Heart left ventricle (tissue), 13 donors: ENCODE results near the gene IFNGR2.

Source experiments
- POLR2A ChIP-seq, 2 donors: fragments of 450-650 bp; IDR thresholded peaks; one replicate each; pipeline ENCODE4 v1.6.1; 2017; ENCODE audit warnings: antibody characterized with exemption in 2 of 2, mild to moderate bottlenecking in 2 of 2, moderate library complexity in 2 of 2
- TF ChIP-seq, protein P1 (sequence below), 12 donors: fragments of 200-600 bp; sonication (generic) in 4 of 12; IDR thresholded peaks; one replicate each; pipeline versions ENCODE4 v1.5.0 to v1.8.0; 2018 to 2022; ENCODE audit warnings: antibody characterized with exemption in 12 of 12, mild to moderate bottlenecking in 5 of 12
- donor health status: ischemic (EF 13 %, LVEDD 7.1; RV severe dilation, severe dysfunction).
- donor health status: DM: no; HTN: yes; CAD: no.
- donor health status: DM: no; HTN: no; CAD: no.
- donor health status: ischemic (EF 25% LVEDD 6.9; RV normal size, moderate dysfunction).
- donor health status: ischemic (EF 25% LVEDD 5.7; RV mildly dilated, moderate dysfunction).
- donor health status: ischemic (EF 35%, LVEDD 5.7; RV mildly dilated, moderate dysfunction).
- donor health status: nonischemic (EF 11% LVEDD 7.7; RV severe dilation, severe dysfunction).
- donor health status: DM: yes; HTN: yes; CAD: no.
- donor health status: PGD.
- donor health status: ischemic (EF 29% LVEDD 5.4; RV normal size, mild dysfunction).
- donor health status: nonischemic (EF 23%, LVEDD 6.1; RV moderate dilation, normal function).

DNA sequence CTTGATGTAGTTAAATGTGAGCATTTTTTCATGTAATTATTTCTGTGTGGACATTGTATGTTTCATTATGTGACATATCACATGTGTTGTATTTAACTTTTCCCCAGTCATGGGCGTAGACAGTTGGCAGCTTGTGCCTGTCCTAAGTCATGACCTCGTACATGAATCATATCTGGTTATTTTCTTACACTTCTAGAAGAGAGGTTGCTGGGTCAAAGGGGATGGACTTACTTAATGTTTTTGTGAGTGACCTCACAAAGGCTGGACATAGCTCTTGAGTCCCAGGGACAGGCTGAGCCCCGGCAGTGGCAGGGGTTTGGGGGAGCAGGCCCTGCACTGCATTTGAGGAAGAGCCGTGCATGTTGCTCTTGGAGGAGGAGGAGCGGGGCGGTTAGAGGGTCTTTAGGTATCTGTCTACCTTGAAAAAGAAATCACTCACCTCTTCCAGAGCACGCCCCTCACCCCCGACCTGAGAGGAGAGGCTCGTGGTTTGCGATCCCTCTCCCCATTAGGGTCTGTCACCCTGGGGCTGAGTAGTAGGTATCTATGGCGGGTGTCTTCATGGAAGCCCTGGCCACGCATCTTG is 16.4 kb downstream of the IFNGR2 start:
- TF ChIP-seq POLR2A (IDR thresholded peaks at IDR 0.05), result no peak
- TF ChIP-seq, protein P1, sequence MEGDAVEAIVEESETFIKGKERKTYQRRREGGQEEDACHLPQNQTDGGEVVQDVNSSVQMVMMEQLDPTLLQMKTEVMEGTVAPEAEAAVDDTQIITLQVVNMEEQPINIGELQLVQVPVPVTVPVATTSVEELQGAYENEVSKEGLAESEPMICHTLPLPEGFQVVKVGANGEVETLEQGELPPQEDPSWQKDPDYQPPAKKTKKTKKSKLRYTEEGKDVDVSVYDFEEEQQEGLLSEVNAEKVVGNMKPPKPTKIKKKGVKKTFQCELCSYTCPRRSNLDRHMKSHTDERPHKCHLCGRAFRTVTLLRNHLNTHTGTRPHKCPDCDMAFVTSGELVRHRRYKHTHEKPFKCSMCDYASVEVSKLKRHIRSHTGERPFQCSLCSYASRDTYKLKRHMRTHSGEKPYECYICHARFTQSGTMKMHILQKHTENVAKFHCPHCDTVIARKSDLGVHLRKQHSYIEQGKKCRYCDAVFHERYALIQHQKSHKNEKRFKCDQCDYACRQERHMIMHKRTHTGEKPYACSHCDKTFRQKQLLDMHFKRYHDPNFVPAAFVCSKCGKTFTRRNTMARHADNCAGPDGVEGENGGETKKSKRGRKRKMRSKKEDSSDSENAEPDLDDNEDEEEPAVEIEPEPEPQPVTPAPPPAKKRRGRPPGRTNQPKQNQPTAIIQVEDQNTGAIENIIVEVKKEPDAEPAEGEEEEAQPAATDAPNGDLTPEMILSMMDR (IDR thresholded peaks at IDR 0.05), result no peak
